HEK293 (cell line): ENCODE results near the gene B4GALNT2.
A peak's percentile ranks its signal among the peaks of the same experiment; 100 is the strongest.
"Not testable (repeated sequence)": the region's sequence is repeated elsewhere in the genome, so short reads cannot be mapped to it uniquely, and the experiment has no call there.

Experiments
- CTCF ChIA-PET: fragments of 350-600 bp; formaldehyde crosslinking; extraction: SDS; loops from one replicate; lab custom pipeline; 2021; ENCODE audit warnings: antibody characterized with exemption; lab: Yijun Ruan, JAX
- POLR2A ChIA-PET: fragments of 300-600 bp; formaldehyde crosslinking; extraction: SDS; loops from one replicate; lab custom pipeline; 2020; ENCODE audit warnings: antibody characterized with exemption, inconsistent platforms; lab: Yijun Ruan, JAX
- H3K27ac ChIP-seq: fragments of 200-500 bp; sonication (Bioruptor generic); 2 replicates; pipeline ENCODE4 v1.5.1; 2014; ENCODE audit warnings: low read depth, low read length, control low read depth, inconsistent platforms; ENCODE audit errors: extremely low read depth
- H3K36me3 ChIP-seq, 2 experiments: fragments of 200-500 bp in 1 of 2; sonication (Bioruptor generic) in 1 of 2; 1 replicate in 1 of 2; 2 replicates in 1 of 2; pipeline ENCODE4 v1.5.1; 2014 to 2017; ENCODE audit warnings: inconsistent platforms in 2 of 2, low read length in 2 of 2; ENCODE audit not compliant: control insufficient read depth in 2 of 2, insufficient read depth in 1 of 2
- H3K4me1 ChIP-seq: fragments of 200-500 bp; sonication (Bioruptor generic); 2 replicates; pipeline ENCODE4 v1.5.1; 2014; ENCODE audit warnings: mild to moderate bottlenecking, low read length, inconsistent platforms; ENCODE audit not compliant: control insufficient read depth, insufficient read depth
- H3K4me3 ChIP-seq: 2 replicates; pipeline ENCODE4 v1.5.1; 2011; ENCODE audit warnings: low read depth, mild to moderate bottlenecking, control low read depth, low read length, moderate library complexity
- H3K9me3 ChIP-seq: fragments of 200-500 bp; sonication (Bioruptor generic); 2 replicates; pipeline ENCODE4 v1.5.1; 2014; ENCODE audit warnings: low read depth, low read length, inconsistent platforms; ENCODE audit not compliant: control insufficient read depth, insufficient read depth
- AEBP2 ChIP-seq: fragments of 450-650 bp; formaldehyde crosslinking; IDR thresholded peaks from 2 replicates; pipeline ENCODE4 v1.5.1; 2016; ENCODE audit warnings: missing biosample characterization, missing genetic modification characterization, borderline replicate concordance
- ATF2 ChIP-seq: fragments of 450-650 bp; formaldehyde crosslinking; IDR thresholded peaks from 2 replicates; pipeline ENCODE4 v1.5.1; 2016; ENCODE audit warnings: missing biosample characterization, missing genetic modification characterization, low read depth
- GLIS1 ChIP-seq: fragments of 450-650 bp; formaldehyde crosslinking; IDR thresholded peaks from 2 replicates; pipeline ENCODE4 v1.5.1; 2016; ENCODE audit warnings: missing biosample characterization, missing genetic modification characterization
- KLF9 ChIP-seq: fragments of 450-650 bp; formaldehyde crosslinking; IDR thresholded peaks from 2 replicates; pipeline ENCODE4 v1.5.1; 2016; ENCODE audit warnings: missing biosample characterization, missing genetic modification characterization, low read depth
- MYNN ChIP-seq: fragments of 450-650 bp; formaldehyde crosslinking; IDR thresholded peaks from 2 replicates; pipeline ENCODE4 v1.5.1; 2016; ENCODE audit warnings: missing biosample characterization, missing genetic modification characterization, borderline replicate concordance
- PRDM4 ChIP-seq: fragments of 450-650 bp; formaldehyde crosslinking; IDR thresholded peaks from 2 replicates; pipeline ENCODE4 v1.5.1; 2017; ENCODE audit warnings: missing biosample characterization, missing genetic modification characterization
- ZBTB17 ChIP-seq: fragments of 450-650 bp; formaldehyde crosslinking; IDR thresholded peaks from 2 replicates; pipeline ENCODE4 v1.5.1; 2016; ENCODE audit warnings: missing biosample characterization, missing genetic modification characterization
- ZFP3 ChIP-seq: fragments of 450-650 bp; formaldehyde crosslinking; IDR thresholded peaks from 2 replicates; pipeline ENCODE4 v1.5.1; 2016; ENCODE audit warnings: low read depth, missing biosample characterization, missing genetic modification characterization
- ZNF132 ChIP-seq: fragments of 450-650 bp; formaldehyde crosslinking; IDR thresholded peaks from 2 replicates; pipeline ENCODE4 v1.5.1; 2017; ENCODE audit warnings: missing biosample characterization, missing genetic modification characterization, borderline replicate concordance
- ZNF211 ChIP-seq: fragments of 450-650 bp; formaldehyde crosslinking; IDR thresholded peaks from 2 replicates; pipeline ENCODE4 v1.5.1; 2016; ENCODE audit warnings: low read depth, missing biosample characterization, missing genetic modification characterization
- ZNF362 ChIP-seq: fragments of 450-650 bp; formaldehyde crosslinking; IDR thresholded peaks from 2 replicates; pipeline ENCODE4 v1.5.1; 2016; ENCODE audit warnings: missing biosample characterization, missing genetic modification characterization
- ZNF37A ChIP-seq: fragments of 450-650 bp; IDR thresholded peaks from 2 replicates; pipeline ENCODE4 v1.5.1; 2018; ENCODE audit warnings: missing biosample characterization, missing genetic modification characterization
- ZNF473 ChIP-seq: fragments of 450-650 bp; formaldehyde crosslinking; IDR thresholded peaks from 2 replicates; pipeline ENCODE4 v1.5.1; 2017; ENCODE audit warnings: missing biosample characterization, missing genetic modification characterization
- ZNF48 ChIP-seq: fragments of 450-650 bp; formaldehyde crosslinking; IDR thresholded peaks from 2 replicates; pipeline ENCODE4 v1.5.1; 2016; ENCODE audit warnings: missing biosample characterization, missing genetic modification characterization
- ZNF600 ChIP-seq: fragments of 450-650 bp; formaldehyde crosslinking; IDR thresholded peaks from 2 replicates; pipeline ENCODE4 v1.5.1; 2016; ENCODE audit warnings: missing biosample characterization, missing genetic modification characterization
- ZNF76 ChIP-seq: fragments of 450-650 bp; formaldehyde crosslinking; IDR thresholded peaks from 2 replicates; pipeline ENCODE4; 2016; ENCODE audit warnings: low read depth, missing biosample characterization, missing genetic modification characterization, borderline replicate concordance
- ZSCAN23 ChIP-seq: fragments of 450-650 bp; formaldehyde crosslinking; IDR thresholded peaks from 2 replicates; pipeline ENCODE4 v1.5.1; 2016; ENCODE audit warnings: missing biosample characterization, missing genetic modification characterization

The B4GALNT2 gene

GRCh38 chr17:49101054-49101534, 31.5 kb upstream of the B4GALNT2 start:
- CTCF ChIA-PET: interaction anchor here (0.6 kb wide), 1 partner anchor 1141 kb away, joined by 3 read pairs; no protein-coding TSS in a partner anchor
- H3K4me1 ChIP-seq: peaks cover 12% of the 10 kb centered on the region

GRCh38 chr17:49103360-49103759, 29.2 kb upstream of the B4GALNT2 start:
- CTCF ChIA-PET: interaction anchor here (0.6 to 1.6 kb wide), 4 partner anchors 14 to 1071 kb away, joined by 3 to 5 read pairs (median 4); no protein-coding TSS in a partner anchor
- H3K36me3 ChIP-seq, H3K4me3 ChIP-seq, H3K9me3 ChIP-seq, POLR2A ChIA-PET, H3K27ac ChIP-seq: not testable (repeated sequence)
- peaks cover 17% of the 10 kb centered on the region for H3K4me1 ChIP-seq

More at GRCh38 chr17:49101054-49101534, 31.5 kb upstream of the B4GALNT2 start:
- no peaks in the 10 kb centered on the region for H3K36me3 ChIP-seq
- H3K9me3 ChIP-seq: no peaks in the 10 kb centered on the region
- POLR2A ChIA-PET: interaction anchor here (0.7 kb wide), 1 partner anchor 159 kb away, joined by 3 read pairs; no protein-coding TSS in a partner anchor
- no peak overlapping the region for H3K4me3 ChIP-seq
- TF ChIP-seq ZNF211 (tag by site-specific recombination) (no peak), ZBTB17 (tag by site-specific recombination) (peak; percentile 85)
- H3K27ac ChIP-seq: peak overlapping the region; percentile 14; the same call in 1 of the 2 replicates

GRCh38 chr17:49104511-49105074, 28.0 kb upstream of the B4GALNT2 start:
- H3K36me3 ChIP-seq: no peaks in the 10 kb centered on the region
- H3K27ac ChIP-seq: no peak overlapping the region
- no peak overlapping the region for H3K4me3 ChIP-seq
- peaks cover 23% of the 10 kb centered on the region for H3K4me1 ChIP-seq
- ChIA-PET CTCF (interaction anchor here (0.6 to 1.6 kb wide), 4 partner anchors 11 to 949 kb away, joined by 3 to 5 read pairs (median 4); no protein-coding TSS in a partner anchor), POLR2A (no interaction called here)
- no peaks in the 10 kb centered on the region for H3K9me3 ChIP-seq
- 0 out of 2 replicates have a peak, but pooled peaks have one; percentile 14 for TF ChIP-seq ZNF600 (tag by site-specific recombination)
- no peak for TF ChIP-seq GLIS1 (tag by site-specific recombination)

DNA sequence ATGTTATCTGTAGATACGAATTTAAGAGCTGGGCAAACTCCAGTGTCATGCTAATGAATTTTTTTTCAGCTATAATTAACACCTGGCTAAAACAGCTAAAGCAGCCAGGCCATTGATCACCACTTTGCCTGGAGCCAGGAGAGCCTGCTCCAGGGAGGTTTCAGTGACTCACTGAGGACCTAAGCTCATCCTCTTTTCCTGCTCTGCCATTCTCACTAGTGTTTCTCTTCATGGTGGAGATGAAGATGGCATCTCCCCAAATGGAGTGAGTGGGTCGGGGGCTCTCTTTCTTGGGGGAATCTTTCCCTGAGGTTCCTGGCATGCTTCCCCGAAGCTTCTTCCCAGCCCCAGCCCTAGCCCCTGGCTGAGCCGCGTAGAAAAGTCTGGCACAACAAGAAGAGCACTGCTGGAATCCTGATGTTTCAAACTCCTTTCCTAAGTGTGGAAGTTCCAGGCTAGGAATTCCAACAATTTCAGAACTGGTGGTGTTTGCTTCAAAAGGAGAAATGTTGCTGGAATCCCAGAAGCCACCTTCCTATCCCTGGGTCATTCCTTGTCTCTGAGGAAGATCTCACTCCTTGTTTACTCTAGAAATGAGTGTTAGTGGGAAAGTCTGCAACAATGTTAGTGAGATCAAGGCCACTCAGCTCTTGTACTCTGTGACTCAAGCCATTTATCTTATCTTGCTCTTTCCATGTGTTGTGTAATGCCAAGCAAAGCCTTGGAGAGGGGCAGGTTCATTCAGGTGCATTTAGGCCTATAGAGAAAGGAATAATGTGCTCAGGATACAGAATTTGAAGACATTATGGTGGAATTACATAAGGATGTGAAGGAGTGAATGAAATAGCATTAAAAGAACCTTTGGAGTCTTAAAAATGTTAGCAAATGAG, 26.0 kb upstream of the B4GALNT2 start:
- Histone ChIP-seq H3K27ac (no peak overlapping the region), H3K4me3 (no peak overlapping the region)
- CTCF ChIA-PET: no interaction called here
- TF ChIP-seq ZNF37A (tag by site-specific recombination): no peak
- no peak for TF ChIP-seq PRDM4 (tag by site-specific recombination)
- no peak for TF ChIP-seq AEBP2 (tag by site-specific recombination)
- no peak for TF ChIP-seq KLF9 (tag by site-specific recombination)
- no peak for TF ChIP-seq ZNF362
- no peak for TF ChIP-seq ZNF76 (tag by site-specific recombination)
- no peak for TF ChIP-seq ZNF48
- TF ChIP-seq ZSCAN23: no peak
- no peak for TF ChIP-seq ATF2 (tag by site-specific recombination)
- TF ChIP-seq ZNF473 (tag by site-specific recombination): no peak
- no peak for TF ChIP-seq ZNF132 (tag by site-specific recombination)
- no peak for TF ChIP-seq MYNN (tag by site-specific recombination)
- no peak for TF ChIP-seq ZFP3 (tag by site-specific recombination)
- TF ChIP-seq, all 188 proteins: peak for 0
- H3K36me3 ChIP-seq: no peaks in the 10 kb centered on the region
- POLR2A ChIA-PET: interaction anchor here (0.6 kb wide), 1 partner anchor 604 kb away, joined by 5 read pairs; no protein-coding TSS in a partner anchor
- no peaks in the 10 kb centered on the region for H3K9me3 ChIP-seq
- H3K4me1 ChIP-seq: peaks cover 11% of the 10 kb centered on the region
